DND-41 (cell line): ENCODE measurements around the gene PDE4B.

Source experiments
- EZH2 ChIP-seq: IDR thresholded peaks from 3 replicates; pipeline ENCODE4 v1.6.1; 2012; ENCODE audit warnings: borderline replicate concordance, low read depth, mild to moderate bottlenecking, moderate library complexity, low read length, inconsistent platforms; ENCODE audit not compliant: severe bottlenecking
- TF ChIP-seq, protein P1 (sequence below): IDR thresholded peaks from 2 replicates; pipeline ENCODE4 v1.5.1; 2012; ENCODE audit warnings: borderline replicate concordance, low read length, moderate library complexity, mild to moderate bottlenecking; ENCODE audit not compliant: poor library complexity, severe bottlenecking; ENCODE audit errors: extremely low read depth

DNA sequence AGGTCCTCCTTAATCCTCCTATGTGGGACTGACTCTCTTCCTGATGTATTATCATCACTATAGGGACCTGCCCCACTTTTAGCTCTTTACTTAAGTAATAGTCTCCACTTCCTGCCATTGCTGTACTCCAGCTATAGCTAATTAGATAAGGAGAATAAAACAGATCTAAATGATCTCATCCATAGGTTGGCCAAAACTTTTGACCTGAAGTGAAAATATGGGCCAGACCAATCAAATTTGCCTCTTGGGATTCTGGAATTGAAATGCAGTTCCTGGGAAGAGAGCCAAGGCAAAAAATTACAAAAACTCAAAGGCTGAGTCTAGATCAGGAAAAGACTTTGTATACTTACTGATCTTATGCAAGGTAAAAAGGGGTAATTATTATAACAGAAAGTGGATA, 36.1 kb upstream of the PDE4B start:
- TF ChIP-seq, protein P1, sequence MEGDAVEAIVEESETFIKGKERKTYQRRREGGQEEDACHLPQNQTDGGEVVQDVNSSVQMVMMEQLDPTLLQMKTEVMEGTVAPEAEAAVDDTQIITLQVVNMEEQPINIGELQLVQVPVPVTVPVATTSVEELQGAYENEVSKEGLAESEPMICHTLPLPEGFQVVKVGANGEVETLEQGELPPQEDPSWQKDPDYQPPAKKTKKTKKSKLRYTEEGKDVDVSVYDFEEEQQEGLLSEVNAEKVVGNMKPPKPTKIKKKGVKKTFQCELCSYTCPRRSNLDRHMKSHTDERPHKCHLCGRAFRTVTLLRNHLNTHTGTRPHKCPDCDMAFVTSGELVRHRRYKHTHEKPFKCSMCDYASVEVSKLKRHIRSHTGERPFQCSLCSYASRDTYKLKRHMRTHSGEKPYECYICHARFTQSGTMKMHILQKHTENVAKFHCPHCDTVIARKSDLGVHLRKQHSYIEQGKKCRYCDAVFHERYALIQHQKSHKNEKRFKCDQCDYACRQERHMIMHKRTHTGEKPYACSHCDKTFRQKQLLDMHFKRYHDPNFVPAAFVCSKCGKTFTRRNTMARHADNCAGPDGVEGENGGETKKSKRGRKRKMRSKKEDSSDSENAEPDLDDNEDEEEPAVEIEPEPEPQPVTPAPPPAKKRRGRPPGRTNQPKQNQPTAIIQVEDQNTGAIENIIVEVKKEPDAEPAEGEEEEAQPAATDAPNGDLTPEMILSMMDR, result no peak
- no peak for TF ChIP-seq EZH2
